ENCODE data around the gene GNG12.
A peak's percentile ranks its signal among the peaks of the same experiment; 100 is the strongest.

Gene GNG12

GRCh38 chr1:67780637-67781036, 52.6 kb downstream of the GNG12 start:
- DNase-seq: no peak

GRCh38 chr1:67777440-67777839, 55.8 kb downstream of the GNG12 start:
- DNase-seq: no peak

GRCh38 chr1:67777016-67777415, 56.3 kb downstream of the GNG12 start:
- no peak for DNase-seq

- no peak for DNase-seq
Measured at GRCh38 chr1:67773462-67773861, 59.8 kb downstream of the GNG12 start.

- no peak for DNase-seq
Measured at GRCh38 chr1:67771749-67772148, 61.5 kb downstream of the GNG12 start.

GRCh38 chr1:67771152-67771551, 62.1 kb downstream of the GNG12 start:
- no peak for DNase-seq

GRCh38 chr1:67769633-67770256, 63.5 kb downstream of the GNG12 start:
- DNase-seq: no peak

- DNase-seq: no peak
Measured at GRCh38 chr1:67768480-67768879, 64.8 kb downstream of the GNG12 start.

- no peak for DNase-seq
Measured at GRCh38 chr1:67767103-67767782, 66.0 kb downstream of the GNG12 start.

GRCh38 chr1:67766141-67766978, 66.9 kb downstream of the GNG12 start:
- peak in 1 of 2 donors; percentile 44 for DNase-seq

GRCh38 chr1:67764633-67765032, 68.6 kb downstream of the GNG12 start:
- DNase-seq: no peak

GRCh38 chr1:67761730-67762129, 71.5 kb downstream of the GNG12 start:
- no peak for DNase-seq

GRCh38 chr1:67761091-67761490, 72.2 kb downstream of the GNG12 start:
- DNase-seq: no peak

GRCh38 chr1:67760030-67760821, 73.0 kb downstream of the GNG12 start:
- peak; percentile 30 to 59 for DNase-seq

GRCh38 chr1:67759692-67760029, 73.6 kb downstream of the GNG12 start:
- no peak for DNase-seq

GRCh38 chr1:67759066-67759465, 74.2 kb downstream of the GNG12 start:
- no peak for DNase-seq

GRCh38 chr1:67755619-67756018, 77.6 kb downstream of the GNG12 start:
- DNase-seq: no peak

GRCh38 chr1:67755160-67755559, 78.1 kb downstream of the GNG12 start:
- no peak for DNase-seq

- no peak for DNase-seq
Measured at GRCh38 chr1:67754526-67754920, 78.7 kb downstream of the GNG12 start.

- DNase-seq: no peak
Measured at GRCh38 chr1:67753776-67754525, 79.3 kb downstream of the GNG12 start.

GRCh38 chr1:67752306-67752705, 81.0 kb downstream of the GNG12 start:
- no peak for DNase-seq

- DNase-seq: no peak
Measured at GRCh38 chr1:67750691-67751054, 82.6 kb downstream of the GNG12 start.
